VCaP (cell line): ENCODE data around the gene LRPPRC.
"Not testable (repeated sequence)": the region's sequence is repeated elsewhere in the genome, so short reads cannot be mapped to it uniquely, and the experiment has no call there.

Experiments used
- H3K27ac ChIP-seq: fragments of 450-650 bp; 2 replicates; pipeline ENCODE4 v1.5.1; 2017
- CTCF ChIP-seq: fragments of 450-650 bp; conservative IDR thresholded peaks from 2 replicates; pipeline ENCODE4 v1.5.1; 2017; ENCODE audit warnings: mild to moderate bottlenecking, moderate library complexity

Gene LRPPRC

GRCh38 chr2:43995733-43996533 lies at the start of gene LRPPRC:
LRPPRC (minus strand) TSS chr2:43995989; CDS start chr2:43995947, 42 bp downstream.
- peak within 1 kb of the TSS; percentile 90 for H3K27ac ChIP-seq
- TF ChIP-seq CTCF, result no peak

GRCh38 chr2:44045061-44045460 lies 49.3 kb upstream of the LRPPRC start:
- TF ChIP-seq CTCF, result no peak
- H3K27ac ChIP-seq, result peak overlapping the region; percentile 34; the same call in 1 of the 2 replicates

- TF ChIP-seq CTCF, result peak; percentile 90
- peak overlapping the region; percentile 34; the same call in 1 of the 2 replicates for H3K27ac ChIP-seq
Measured at GRCh38 chr2:44044281-44044720, 48.5 kb upstream of the LRPPRC start.

GRCh38 chr2:44040365-44040764 lies 44.6 kb upstream of the LRPPRC start:
- TF ChIP-seq CTCF, result no peak
- H3K27ac ChIP-seq, result no peak overlapping the region

- no peak for TF ChIP-seq CTCF
- H3K27ac ChIP-seq, result no peak overlapping the region
Measured at GRCh38 chr2:44038277-44038676, 42.5 kb upstream of the LRPPRC start.

- TF ChIP-seq CTCF, result no peak
- H3K27ac ChIP-seq, result no peak overlapping the region
Measured at GRCh38 chr2:44037221-44037620, 41.4 kb upstream of the LRPPRC start.

GRCh38 chr2:44033947-44034346 lies 38.2 kb upstream of the LRPPRC start:
- no peak for TF ChIP-seq CTCF

GRCh38 chr2:44027076-44027475 lies 31.3 kb upstream of the LRPPRC start:
- not testable (repeated sequence) for H3K27ac ChIP-seq

More at GRCh38 chr2:44033947-44034346, 38.2 kb upstream of the LRPPRC start:
- no peak overlapping the region for H3K27ac ChIP-seq
